IMR-90 (cell line): ENCODE results near the gene CYP4V2.

ENCODE experiments used
- BHLHE40 ChIP-seq: fragments of 150-350 bp; IDR thresholded peaks from 2 replicates; pipeline ENCODE4 v1.6.1; 2016; ENCODE audit warnings: mild to moderate bottlenecking, low read depth, low read length
- CHD1 ChIP-seq: IDR thresholded peaks from 2 replicates; pipeline ENCODE4 v1.6.1; 2012; ENCODE audit warnings: low read depth, low read length, improper control_type of control experiment
- FOS ChIP-seq: fragments of 150-350 bp; IDR thresholded peaks from 2 replicates; pipeline ENCODE4 v1.6.1; 2016; ENCODE audit warnings: low read depth, low read length
- MXI1 ChIP-seq: IDR thresholded peaks from 2 replicates; pipeline ENCODE4 v1.6.1; 2012; ENCODE audit warnings: low read depth, mild to moderate bottlenecking, low read length, moderate library complexity, borderline replicate concordance
- POLR2A ChIP-seq: IDR thresholded peaks from 2 replicates; pipeline ENCODE4 v1.6.1; 2012; ENCODE audit warnings: mild to moderate bottlenecking, low read depth, low read length
- RAD21 ChIP-seq: IDR thresholded peaks from 2 replicates; pipeline ENCODE4 v1.6.1; 2012; ENCODE audit warnings: low read length, improper control_type of control experiment
- RCOR1 ChIP-seq: IDR thresholded peaks from 2 replicates; pipeline ENCODE4 v1.6.1; 2012; ENCODE audit warnings: mild to moderate bottlenecking, low read length, improper control_type of control experiment; ENCODE audit not compliant: insufficient replicate concordance
- RFX5 ChIP-seq: IDR thresholded peaks from 2 replicates; pipeline ENCODE4 v1.8.0; 2012; ENCODE audit warnings: low read depth, mild to moderate bottlenecking, low read length, moderate library complexity
- SMC3 ChIP-seq: fragments of 150-350 bp; IDR thresholded peaks from 2 replicates; pipeline ENCODE4 v1.6.1; 2016; ENCODE audit warnings: low read depth, mild to moderate bottlenecking, antibody characterized with exemption, low read length, moderate library complexity
- TF ChIP-seq, protein P1 (sequence below): conservative IDR thresholded peaks from 2 replicates; pipeline ENCODE4 v1.5.1; 2012; ENCODE audit warnings: mild to moderate bottlenecking, low read depth, low read length, improper control_type of control experiment
- TF ChIP-seq, protein P2 (sequence below): fragments of 150-350 bp; IDR thresholded peaks from 2 replicates; pipeline ENCODE4 v1.6.1; 2017; ENCODE audit warnings: mild to moderate bottlenecking, antibody characterized with exemption, low read length, low read depth
- TF ChIP-seq, protein P3 (sequence below): fragments of 150-350 bp; IDR thresholded peaks from 2 replicates; pipeline ENCODE4 v1.6.1; 2016; ENCODE audit warnings: low read depth, mild to moderate bottlenecking, low read length, moderate library complexity, borderline replicate concordance

DNA sequence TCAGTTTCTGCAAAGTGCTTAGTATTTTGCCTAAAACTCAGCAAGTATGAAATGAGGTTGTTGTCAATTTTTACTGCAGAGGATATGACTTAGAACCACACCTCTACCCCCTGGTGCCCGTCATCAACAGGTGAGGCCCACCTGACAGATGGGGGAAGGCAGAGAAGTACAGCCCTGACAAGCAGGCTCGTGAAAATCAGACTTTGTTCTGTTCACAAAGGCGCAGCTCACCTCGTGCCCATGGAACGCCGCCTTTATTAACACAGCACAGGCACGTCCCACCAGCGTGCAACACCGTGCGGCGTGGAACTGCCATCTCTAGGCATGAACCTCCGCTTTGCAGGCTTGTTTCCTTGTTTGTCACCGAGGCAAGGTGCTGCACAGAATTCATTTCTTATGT, 13.3 kb downstream of the CYP4V2 start:
- TF ChIP-seq, protein P1, sequence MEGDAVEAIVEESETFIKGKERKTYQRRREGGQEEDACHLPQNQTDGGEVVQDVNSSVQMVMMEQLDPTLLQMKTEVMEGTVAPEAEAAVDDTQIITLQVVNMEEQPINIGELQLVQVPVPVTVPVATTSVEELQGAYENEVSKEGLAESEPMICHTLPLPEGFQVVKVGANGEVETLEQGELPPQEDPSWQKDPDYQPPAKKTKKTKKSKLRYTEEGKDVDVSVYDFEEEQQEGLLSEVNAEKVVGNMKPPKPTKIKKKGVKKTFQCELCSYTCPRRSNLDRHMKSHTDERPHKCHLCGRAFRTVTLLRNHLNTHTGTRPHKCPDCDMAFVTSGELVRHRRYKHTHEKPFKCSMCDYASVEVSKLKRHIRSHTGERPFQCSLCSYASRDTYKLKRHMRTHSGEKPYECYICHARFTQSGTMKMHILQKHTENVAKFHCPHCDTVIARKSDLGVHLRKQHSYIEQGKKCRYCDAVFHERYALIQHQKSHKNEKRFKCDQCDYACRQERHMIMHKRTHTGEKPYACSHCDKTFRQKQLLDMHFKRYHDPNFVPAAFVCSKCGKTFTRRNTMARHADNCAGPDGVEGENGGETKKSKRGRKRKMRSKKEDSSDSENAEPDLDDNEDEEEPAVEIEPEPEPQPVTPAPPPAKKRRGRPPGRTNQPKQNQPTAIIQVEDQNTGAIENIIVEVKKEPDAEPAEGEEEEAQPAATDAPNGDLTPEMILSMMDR = no peak
- TF ChIP-seq POLR2A (no peak), CHD1 (no peak), RAD21 (no peak), FOS (no peak), BHLHE40 (no peak), SMC3 (no peak), MXI1 (no peak), RCOR1 (no peak), RFX5 (no peak)
- TF ChIP-seq, protein P2, sequence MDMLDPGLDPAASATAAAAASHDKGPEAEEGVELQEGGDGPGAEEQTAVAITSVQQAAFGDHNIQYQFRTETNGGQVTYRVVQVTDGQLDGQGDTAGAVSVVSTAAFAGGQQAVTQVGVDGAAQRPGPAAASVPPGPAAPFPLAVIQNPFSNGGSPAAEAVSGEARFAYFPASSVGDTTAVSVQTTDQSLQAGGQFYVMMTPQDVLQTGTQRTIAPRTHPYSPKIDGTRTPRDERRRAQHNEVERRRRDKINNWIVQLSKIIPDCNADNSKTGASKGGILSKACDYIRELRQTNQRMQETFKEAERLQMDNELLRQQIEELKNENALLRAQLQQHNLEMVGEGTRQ = no peak
- TF ChIP-seq, protein P3, sequence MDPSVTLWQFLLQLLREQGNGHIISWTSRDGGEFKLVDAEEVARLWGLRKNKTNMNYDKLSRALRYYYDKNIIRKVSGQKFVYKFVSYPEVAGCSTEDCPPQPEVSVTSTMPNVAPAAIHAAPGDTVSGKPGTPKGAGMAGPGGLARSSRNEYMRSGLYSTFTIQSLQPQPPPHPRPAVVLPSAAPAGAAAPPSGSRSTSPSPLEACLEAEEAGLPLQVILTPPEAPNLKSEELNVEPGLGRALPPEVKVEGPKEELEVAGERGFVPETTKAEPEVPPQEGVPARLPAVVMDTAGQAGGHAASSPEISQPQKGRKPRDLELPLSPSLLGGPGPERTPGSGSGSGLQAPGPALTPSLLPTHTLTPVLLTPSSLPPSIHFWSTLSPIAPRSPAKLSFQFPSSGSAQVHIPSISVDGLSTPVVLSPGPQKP = no peak
